ENCODE measurements around the gene SSC4D.

SSC4D gene

GRCh38 chr7:76351372-76351771, 58.1 kb downstream of the SSC4D start:
- no peak for DNase-seq

DNA sequence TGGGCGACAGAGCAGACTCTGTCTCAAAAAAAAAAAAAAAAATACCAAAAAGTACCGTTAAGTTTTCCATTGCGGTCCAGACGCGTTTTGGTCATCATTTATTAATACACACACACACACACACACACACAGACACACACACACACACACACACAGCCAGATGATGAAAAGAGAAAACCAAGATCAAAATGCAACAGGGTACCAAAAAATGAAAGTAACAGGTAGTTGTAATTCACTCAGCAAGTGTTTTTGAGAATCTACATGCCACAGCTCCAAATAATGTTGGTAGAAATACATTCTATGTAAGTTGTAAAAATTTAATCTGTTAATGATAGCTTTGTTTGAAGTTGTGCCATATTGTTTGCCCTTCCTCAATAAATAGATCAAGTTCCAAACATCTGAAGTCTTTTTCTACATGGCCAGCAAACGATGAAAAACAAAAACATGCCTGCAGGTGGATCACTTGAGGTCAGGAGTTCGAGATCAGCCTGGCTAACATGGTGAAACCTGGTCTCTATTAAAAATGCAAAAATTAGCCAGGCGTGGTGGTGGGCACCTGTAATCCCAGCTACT, 60.1 kb downstream of the SSC4D start:
- DNase-seq: no peak

DNA sequence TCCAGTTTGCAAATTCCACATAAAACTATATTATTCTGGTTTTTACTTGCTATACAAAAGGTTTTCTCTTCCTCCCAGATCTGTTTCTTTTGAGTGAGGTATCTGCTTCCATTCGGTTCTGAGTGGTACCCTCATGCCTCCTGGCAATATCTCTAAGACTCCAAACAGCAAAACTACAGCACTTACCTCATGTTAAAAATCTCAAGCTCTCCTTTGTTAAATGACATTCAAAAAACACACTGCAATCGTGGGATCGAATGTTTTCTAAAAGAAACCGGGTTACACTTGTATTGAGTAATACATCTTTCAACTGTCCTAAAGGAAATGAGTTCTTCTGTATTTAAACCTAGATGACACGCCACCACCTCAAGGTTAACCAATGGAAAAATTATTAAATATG, 61.8 kb downstream of the SSC4D start:
- no peak for DNase-seq

GRCh38 chr7:76346778-76347177, 62.7 kb downstream of the SSC4D start:
- no peak for DNase-seq

DNA sequence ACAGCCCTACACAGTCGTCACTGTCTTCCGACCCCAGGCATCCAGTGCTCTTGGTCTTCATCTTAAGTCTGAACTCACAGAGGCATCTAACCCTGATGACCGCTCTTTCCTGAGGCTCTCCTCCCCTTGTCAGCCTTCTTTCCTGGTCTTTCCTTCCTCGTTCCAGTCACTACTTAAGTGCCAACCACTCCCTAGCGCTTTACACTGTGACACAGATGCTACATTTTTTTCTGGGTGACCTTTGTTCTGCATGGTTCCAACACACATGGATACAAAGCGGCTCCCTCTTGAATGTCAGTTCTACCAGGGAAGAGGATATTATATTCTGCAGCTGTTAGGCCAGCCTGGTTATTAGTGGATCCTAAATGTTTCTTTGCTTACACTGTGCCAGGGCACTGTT, 63.4 kb downstream of the SSC4D start:
- DNase-seq: no peak

DNA sequence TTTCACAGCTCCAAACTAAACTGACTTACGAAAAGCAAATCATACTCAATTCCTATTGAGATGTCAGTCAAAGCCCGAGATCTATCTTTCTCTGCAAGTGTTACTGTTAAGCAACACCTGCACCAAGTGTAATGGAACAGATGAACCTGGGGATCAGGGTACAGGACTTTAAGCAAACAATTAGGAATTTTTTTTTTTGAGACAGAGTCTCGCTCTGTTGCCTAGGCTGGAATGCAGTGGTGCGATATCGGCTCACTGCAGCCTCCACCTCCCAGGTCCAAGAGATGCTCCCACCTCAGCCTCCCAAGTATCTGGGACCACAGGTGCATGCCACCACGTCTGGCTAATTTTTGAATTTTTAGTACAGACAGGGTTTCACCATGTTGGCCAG, 65.6 kb downstream of the SSC4D start:
- no peak for DNase-seq

GRCh38 chr7:76343294-76343930, 66.1 kb downstream of the SSC4D start:
- no peak for DNase-seq

DNA sequence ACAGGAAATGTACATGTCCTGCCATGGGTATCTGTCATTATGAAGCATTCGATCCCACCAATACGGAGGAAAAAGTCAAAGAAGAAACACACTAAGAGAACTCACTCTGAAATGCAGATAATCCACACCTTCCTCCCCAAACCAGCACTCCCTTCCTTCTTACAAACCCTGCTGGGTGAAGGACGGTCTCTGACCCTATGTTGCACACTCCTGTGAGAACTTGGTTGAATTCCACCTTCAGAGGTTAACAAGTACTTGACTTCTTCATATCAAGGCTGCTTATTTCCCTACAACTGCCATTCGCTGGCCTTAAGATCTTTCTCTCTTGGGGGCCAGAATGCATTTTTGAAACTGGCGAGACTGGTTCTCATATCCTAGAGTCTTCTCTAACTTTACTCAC, 67.3 kb downstream of the SSC4D start:
- no peak for DNase-seq

- no peak for DNase-seq
Measured at GRCh38 chr7:76340617-76341131, 68.8 kb downstream of the SSC4D start.
